ENCODE results near the gene PEX11B. TPM values are rescaled to one million over a fixed set of nuclear protein-coding genes. Genes with fewer than 3 reads are reported as not detected.

The PEX11B gene
- total and polyA plus RNA-seq, 2 donors (not counting 3 experiments of a cell fraction or from before 2014, with no cell fraction given): 30.5 to 42.5 TPM

DNA sequence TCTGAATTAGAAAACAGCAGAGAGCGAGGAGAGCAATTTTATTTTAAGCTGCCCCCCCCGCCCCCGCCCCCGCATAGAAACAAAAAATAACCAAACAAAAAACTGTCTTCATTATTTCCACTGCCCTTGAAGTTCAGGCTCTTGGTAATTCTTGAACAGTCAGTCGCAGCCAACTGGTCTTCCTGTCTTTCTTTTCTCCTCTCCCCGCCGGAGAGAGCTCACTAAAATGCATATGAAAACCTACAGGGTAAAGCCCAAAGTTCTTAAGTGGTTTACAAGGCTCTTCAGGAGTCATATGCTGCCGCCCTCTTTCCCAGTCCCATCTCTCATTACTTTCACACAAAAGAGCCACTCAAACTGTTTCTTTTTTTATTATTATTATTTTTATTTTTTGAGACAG is 31.7 kb downstream of the PEX11B start:
- TF ChIP-seq FOS (IDR thresholded peaks at IDR 0.05; ENCODE audit: borderline replicate concordance, insufficient read depth, low read length): no peak
- TF ChIP-seq, protein P1, sequence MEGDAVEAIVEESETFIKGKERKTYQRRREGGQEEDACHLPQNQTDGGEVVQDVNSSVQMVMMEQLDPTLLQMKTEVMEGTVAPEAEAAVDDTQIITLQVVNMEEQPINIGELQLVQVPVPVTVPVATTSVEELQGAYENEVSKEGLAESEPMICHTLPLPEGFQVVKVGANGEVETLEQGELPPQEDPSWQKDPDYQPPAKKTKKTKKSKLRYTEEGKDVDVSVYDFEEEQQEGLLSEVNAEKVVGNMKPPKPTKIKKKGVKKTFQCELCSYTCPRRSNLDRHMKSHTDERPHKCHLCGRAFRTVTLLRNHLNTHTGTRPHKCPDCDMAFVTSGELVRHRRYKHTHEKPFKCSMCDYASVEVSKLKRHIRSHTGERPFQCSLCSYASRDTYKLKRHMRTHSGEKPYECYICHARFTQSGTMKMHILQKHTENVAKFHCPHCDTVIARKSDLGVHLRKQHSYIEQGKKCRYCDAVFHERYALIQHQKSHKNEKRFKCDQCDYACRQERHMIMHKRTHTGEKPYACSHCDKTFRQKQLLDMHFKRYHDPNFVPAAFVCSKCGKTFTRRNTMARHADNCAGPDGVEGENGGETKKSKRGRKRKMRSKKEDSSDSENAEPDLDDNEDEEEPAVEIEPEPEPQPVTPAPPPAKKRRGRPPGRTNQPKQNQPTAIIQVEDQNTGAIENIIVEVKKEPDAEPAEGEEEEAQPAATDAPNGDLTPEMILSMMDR (IDR thresholded peaks at IDR 0.05; ENCODE audit: extremely low read depth in 1 of 2, insufficient read depth in 1 of 2, low read depth in 1 of 2, low read length in 2 of 2): no peak
- Histone ChIP-seq H3K4me3 (replicated peaks in 1 of 3; ENCODE audit: insufficient read depth in 1 of 3, low read depth in 1 of 3, low read length in 3 of 3) (no peak overlapping the region), H3K4me1 (ENCODE audit: control insufficient read depth, extremely low read depth, insufficient read depth, low read length) (peaks cover 33% of the 10 kb centered on the region), H3K9ac (replicated peaks; ENCODE audit: extremely low read depth, insufficient read depth, low read length) (no peak overlapping the region), H3K27me3 (ENCODE audit: control insufficient read depth in 2 of 2, insufficient read depth in 2 of 2, low read length in 2 of 2) (no peaks in the 10 kb centered on the region), H3K79me2 (ENCODE audit: control insufficient read depth, insufficient read depth, low read length) (no peaks in the 10 kb centered on the region), H3K27ac (ENCODE audit: insufficient read depth, low read depth, low read length) (no peak overlapping the region), H3K9me1 (replicated peaks; ENCODE audit: control insufficient read depth, extremely low read depth, insufficient read depth, low read length) (no peaks in the 10 kb centered on the region), H4K20me1 (replicated peaks; ENCODE audit: control insufficient read depth, extremely low read depth, insufficient read depth, low read length) (no peaks in the 10 kb centered on the region), H3K9me3 (replicated peaks; ENCODE audit: control insufficient read depth, insufficient read depth, low read length) (no peaks in the 10 kb centered on the region), H3K36me3 (ENCODE audit: control insufficient read depth in 2 of 2, extremely low read depth in 1 of 2, insufficient read depth in 2 of 2, low read length in 2 of 2) (no peaks in the 10 kb centered on the region), H3K4me2 (ENCODE audit: insufficient read depth, low read length) (no peak overlapping the region), H2AFZ (ENCODE audit: low read depth, low read length) (peak overlapping the region; percentile 49)
- no TSS peak for BruUV-seq (replicated peaks)
- peak; percentile 23 for DNase-seq (ENCODE audit: low read depth, low spot score)
- dilution Hi-C loops (cut with MboI; ENCODE audit: extremely low pct_ligation_motif_present, low sequenced_read_pairs) (no loop called here), intact Hi-C loops (cut with micrococcal nuclease) (no loop called here)
- ChIA-PET POLR2A (interaction anchor here (0.7 kb wide), 1 partner anchor 13 kb away, joined by 3 read pairs; no protein-coding TSS in a partner anchor), CTCF (interaction anchor here (3.1 to 8.9 kb wide), 2 partner anchors 28 to 40 kb away, joined by 21 to 152 read pairs; partner anchors contain the start of genes NUDT17 and PIAS3)
- FAIRE-seq: no peak

DNA sequence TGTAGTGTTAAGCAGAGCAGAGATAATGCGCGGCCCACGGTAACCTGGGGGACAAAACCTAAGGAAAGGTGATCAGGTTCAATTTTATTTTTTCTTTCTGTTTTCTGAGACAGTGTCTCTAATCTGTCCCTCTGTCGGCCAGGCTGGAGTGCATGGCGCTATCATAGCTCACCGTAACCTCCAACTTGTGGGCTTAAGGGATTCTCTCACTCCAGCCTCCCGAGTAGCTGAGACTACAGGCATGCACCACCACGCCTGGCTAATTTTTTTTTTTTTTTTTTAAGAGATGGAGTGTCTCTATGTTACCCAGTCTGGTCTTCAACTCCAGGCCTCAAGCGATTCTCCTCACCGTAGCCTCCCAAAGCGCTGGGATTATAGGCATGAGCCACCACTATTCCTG is 32.1 kb downstream of the PEX11B start:
- Histone ChIP-seq H3K79me2 (ENCODE audit: control insufficient read depth, insufficient read depth, low read length) (no peaks in the 10 kb centered on the region), H3K27ac (ENCODE audit: insufficient read depth, low read depth, low read length) (no peak overlapping the region), H3K4me1 (ENCODE audit: control insufficient read depth, extremely low read depth, insufficient read depth, low read length) (peaks cover 29% of the 10 kb centered on the region), H3K9ac (replicated peaks; ENCODE audit: extremely low read depth, insufficient read depth, low read length) (peak overlapping the region; percentile 26), H3K4me3 (replicated peaks in 1 of 3; ENCODE audit: insufficient read depth in 1 of 3, low read depth in 1 of 3, low read length in 3 of 3) (peak overlapping the region; percentile 64 to 94 (median 68)), H3K9me1 (replicated peaks; ENCODE audit: control insufficient read depth, extremely low read depth, insufficient read depth, low read length) (no peaks in the 10 kb centered on the region), H3K9me3 (replicated peaks; ENCODE audit: control insufficient read depth, insufficient read depth, low read length) (no peaks in the 10 kb centered on the region), H3K36me3 (ENCODE audit: control insufficient read depth in 2 of 2, extremely low read depth in 1 of 2, insufficient read depth in 2 of 2, low read length in 2 of 2) (no peaks in the 10 kb centered on the region), H4K20me1 (replicated peaks; ENCODE audit: control insufficient read depth, extremely low read depth, insufficient read depth, low read length) (no peaks in the 10 kb centered on the region), H2AFZ (ENCODE audit: low read depth, low read length) (peak overlapping the region; percentile 99), H3K27me3 (ENCODE audit: control insufficient read depth in 2 of 2, insufficient read depth in 2 of 2, low read length in 2 of 2) (no peaks in the 10 kb centered on the region), H3K4me2 (ENCODE audit: insufficient read depth, low read length) (no peak overlapping the region)
- no TSS peak for BruUV-seq (replicated peaks)
- dilution Hi-C loops (cut with MboI; ENCODE audit: extremely low pct_ligation_motif_present, low sequenced_read_pairs) (no loop called here), intact Hi-C loops (cut with micrococcal nuclease) (no loop called here)
- ChIA-PET POLR2A (interaction anchor here (0.7 kb wide), 1 partner anchor 13 kb away, joined by 3 read pairs; no protein-coding TSS in a partner anchor), CTCF (interaction anchor here (1.3 to 8.9 kb wide), 4 partner anchors 9 to 40 kb away, joined by 3 to 152 read pairs (median 20); partner anchors contain the start of genes ITGA10, NUDT17 and PIAS3)
- no peak for DNase-seq (ENCODE audit: low read depth, low spot score)
- no peak for FAIRE-seq
- TF ChIP-seq EZH2 (IDR thresholded peaks at IDR 0.05; ENCODE audit: borderline replicate concordance, low read depth, low read length, severe bottlenecking) (no peak), GATA2 (IDR thresholded peaks at IDR 0.05; ENCODE audit: insufficient read depth, insufficient read length, low read depth, low read length) (no peak), POLR2AphosphoS5 (IDR thresholded peaks at IDR 0.05; ENCODE audit: insufficient read depth, low read depth, low read length) (no peak), POLR2A (IDR thresholded peaks at IDR 0.05; ENCODE audit: low read depth, low read length) (no peak), JUN (IDR thresholded peaks at IDR 0.05; ENCODE audit: borderline replicate concordance, insufficient read depth, insufficient read length, low read depth) (no peak), FOS (IDR thresholded peaks at IDR 0.05; ENCODE audit: borderline replicate concordance, insufficient read depth, low read length) (no peak), MYC (IDR thresholded peaks at IDR 0.05; ENCODE audit: low read depth, low read length) (no peak)
- TF ChIP-seq, protein P1 (IDR thresholded peaks at IDR 0.05; ENCODE audit: extremely low read depth in 1 of 2, insufficient read depth in 1 of 2, low read depth in 1 of 2, low read length in 2 of 2): no peak
- TF ChIP-seq, protein P2, sequence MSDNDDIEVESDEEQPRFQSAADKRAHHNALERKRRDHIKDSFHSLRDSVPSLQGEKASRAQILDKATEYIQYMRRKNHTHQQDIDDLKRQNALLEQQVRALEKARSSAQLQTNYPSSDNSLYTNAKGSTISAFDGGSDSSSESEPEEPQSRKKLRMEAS (IDR thresholded peaks at IDR 0.05; ENCODE audit: insufficient read depth, insufficient read length): no peak

Measured in endothelial cell of umbilical vein (primary cell).